Mammary epithelial cell (primary cell): Measurements from ENCODE around the gene ATAD3B.

Experiments used
- EZH2 ChIP-seq: IDR thresholded peaks from 2 replicates; pipeline ENCODE4 v1.6.1; 2012; ENCODE audit warnings: low read length, inconsistent platforms, borderline replicate concordance
- TF ChIP-seq, protein P1 (sequence below), 2 donors: IDR thresholded peaks in 1 of 2; conservative IDR thresholded peaks in 1 of 2; 2 replicates each; pipeline ENCODE4 v1.5.1; 2011 to 2012; ENCODE audit warnings: inconsistent platforms in 2 of 2, low read length in 2 of 2, mild to moderate bottlenecking in 2 of 2, control low read depth in 1 of 2, low read depth in 1 of 2; ENCODE audit not compliant: insufficient read depth in 1 of 2; ENCODE audit errors: extremely low read depth in 1 of 2

DNA sequence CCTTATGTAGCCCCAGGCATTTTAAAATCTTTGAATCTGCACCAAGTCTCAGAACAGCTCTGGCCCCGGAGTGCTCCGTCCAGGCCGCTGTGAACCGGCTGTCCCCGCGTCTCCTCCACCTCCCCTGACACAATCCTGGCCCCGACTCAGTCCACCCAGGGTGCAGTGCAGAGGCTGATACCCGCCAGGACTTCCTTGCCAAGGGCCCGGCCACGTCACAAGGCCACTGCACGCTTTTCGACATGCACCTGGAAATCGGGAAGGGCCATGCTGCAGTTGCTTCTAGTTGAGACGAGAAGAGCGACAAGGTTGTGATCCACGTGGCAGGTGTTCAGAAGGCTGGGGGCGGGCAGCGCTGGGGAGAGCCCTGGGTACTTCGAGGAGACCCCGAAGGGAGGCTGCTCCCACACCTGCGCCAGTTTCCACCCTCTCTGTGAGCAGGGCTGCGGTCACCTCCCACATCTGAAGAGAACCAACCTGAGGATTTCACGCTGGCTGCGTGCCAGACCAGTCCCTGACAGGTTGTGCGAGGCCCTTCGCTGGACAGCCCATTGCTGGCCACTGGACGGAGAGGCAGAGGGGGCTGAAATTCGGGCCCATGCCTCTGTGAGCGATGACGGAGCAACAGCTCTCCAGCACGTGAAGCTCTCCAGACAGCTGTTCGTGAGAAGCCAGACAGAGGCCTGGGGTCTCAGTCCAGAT is 29.3 kb upstream of the ATAD3B start:
- TF ChIP-seq, protein P1, sequence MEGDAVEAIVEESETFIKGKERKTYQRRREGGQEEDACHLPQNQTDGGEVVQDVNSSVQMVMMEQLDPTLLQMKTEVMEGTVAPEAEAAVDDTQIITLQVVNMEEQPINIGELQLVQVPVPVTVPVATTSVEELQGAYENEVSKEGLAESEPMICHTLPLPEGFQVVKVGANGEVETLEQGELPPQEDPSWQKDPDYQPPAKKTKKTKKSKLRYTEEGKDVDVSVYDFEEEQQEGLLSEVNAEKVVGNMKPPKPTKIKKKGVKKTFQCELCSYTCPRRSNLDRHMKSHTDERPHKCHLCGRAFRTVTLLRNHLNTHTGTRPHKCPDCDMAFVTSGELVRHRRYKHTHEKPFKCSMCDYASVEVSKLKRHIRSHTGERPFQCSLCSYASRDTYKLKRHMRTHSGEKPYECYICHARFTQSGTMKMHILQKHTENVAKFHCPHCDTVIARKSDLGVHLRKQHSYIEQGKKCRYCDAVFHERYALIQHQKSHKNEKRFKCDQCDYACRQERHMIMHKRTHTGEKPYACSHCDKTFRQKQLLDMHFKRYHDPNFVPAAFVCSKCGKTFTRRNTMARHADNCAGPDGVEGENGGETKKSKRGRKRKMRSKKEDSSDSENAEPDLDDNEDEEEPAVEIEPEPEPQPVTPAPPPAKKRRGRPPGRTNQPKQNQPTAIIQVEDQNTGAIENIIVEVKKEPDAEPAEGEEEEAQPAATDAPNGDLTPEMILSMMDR (conservative IDR thresholded peaks at IDR 0.05 in 1 of 2, IDR thresholded peaks at IDR 0.05 in 1 of 2; ENCODE audit: extremely low read depth in 1 of 2, insufficient read depth in 1 of 2, low read depth in 1 of 2, low read length in 2 of 2), result no peak
- no peak for TF ChIP-seq EZH2
